Measurements from ENCODE around the gene OXNAD1.
A peak's percentile ranks its signal among the peaks of the same experiment; 100 is the strongest.

The OXNAD1 gene

GRCh38 chr3:16336825-16337224 lies 71.8 kb downstream of the OXNAD1 start:
- Histone ChIP-seq H3K4me2 (peak overlapping the region in 3 of 11 experiments; percentile 78 to 86 (median 80); a peak in 1 of 22 replicates), H3K4me3 (no peak overlapping the region), H3K4me1 (peaks cover 20 to 36% (median 30%) of the 10 kb centered on the region in 10 experiments), H3K36me3 (peaks cover 49 to 77% (median 63%) of the 10 kb centered on the region in 11 experiments), H3K27me3 (no peaks in the 10 kb centered on the region), H3K27ac (peak overlapping the region in 8 of 11 experiments; percentile 75 to 88 (median 80); a peak in 14 of 22 replicates), H3K9me3 (replicated peaks in 1 of 11) (peaks cover 15 to 30% (median 21%) of the 10 kb centered on the region in 11 experiments), H3K9ac (no peak overlapping the region; a peak in 1 of 22 replicates), H4K20me1 (peaks cover 0 to 42% (median 0%) of the 10 kb centered on the region in 11 experiments; a peak in 7 of 22 replicates)
- TF ChIP-seq Cebpa-rat (IDR thresholded peaks at IDR 0.05), result no peak

DNA sequence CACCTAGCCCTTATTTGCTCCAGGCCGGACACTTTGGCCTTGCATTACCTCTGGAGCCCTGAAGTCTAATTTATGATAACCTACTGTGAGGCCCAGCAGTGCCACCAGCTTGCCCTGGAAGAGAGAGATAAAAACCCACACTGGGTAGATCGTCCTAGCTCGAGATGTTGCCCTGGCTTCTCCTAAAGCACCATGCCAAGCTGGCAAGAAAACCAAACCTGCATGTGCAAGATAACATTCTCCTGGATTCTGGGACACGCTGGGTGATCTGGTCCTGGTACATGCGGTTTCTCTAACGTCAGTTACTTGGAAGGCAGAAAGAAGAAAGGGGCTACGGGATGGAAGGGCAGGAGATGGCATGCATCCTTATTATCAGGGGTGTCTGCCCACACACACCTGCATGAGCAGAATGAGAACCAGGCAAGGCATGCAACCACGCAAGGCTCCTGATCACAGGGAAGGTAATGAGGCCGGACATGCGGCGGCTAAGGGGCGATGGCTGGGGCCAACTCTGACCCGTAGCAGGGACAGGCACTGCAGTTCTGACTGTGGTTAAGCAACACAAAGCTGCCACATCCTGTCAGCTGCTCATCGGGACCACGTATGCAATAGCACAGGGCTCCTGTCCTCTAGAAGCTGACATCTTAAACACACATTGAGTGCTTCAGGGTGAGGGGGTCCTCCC lies 73.0 kb downstream of the OXNAD1 start:
- Histone ChIP-seq H4K20me1 (peaks cover 0 to 42% (median 0%) of the 10 kb centered on the region in 11 experiments; a peak in 7 of 22 replicates), H3K27me3 (no peaks in the 10 kb centered on the region), H3K4me3 (peak overlapping the region in 3 of 10 experiments; percentile 14 to 15 (median 15); a peak in 4 of 20 replicates), H3K9me3 (replicated peaks in 1 of 11) (peaks cover 3 to 23% (median 15%) of the 10 kb centered on the region in 11 experiments; a peak in 21 of 22 replicates), H3K4me1 (peaks cover 20 to 44% (median 33%) of the 10 kb centered on the region in 10 experiments), H3K36me3 (peaks cover 38 to 73% (median 58%) of the 10 kb centered on the region in 11 experiments), H3K4me2 (peak overlapping the region; percentile 57 to 86 (median 76)), H3K27ac (peak overlapping the region in 10 of 11 experiments; percentile 66 to 88 (median 78); a peak in 20 of 22 replicates), H3K9ac (peak overlapping the region in 10 of 11 experiments; percentile 17 to 66 (median 58); a peak in 18 of 22 replicates)
- peak in 8 of 11 experiments; percentile 23 to 75 (median 58); a peak in 10 of 22 replicates for TF ChIP-seq Cebpa-rat (IDR thresholded peaks at IDR 0.05)

- Histone ChIP-seq H3K27ac (peak overlapping the region in 10 of 11 experiments; percentile 66 to 88 (median 78); a peak in 20 of 22 replicates), H3K4me3 (0 out of 20 replicates have a peak overlapping the region, but pooled peaks of 1 of the 10 experiments have one; percentile 14), H3K27me3 (no peaks in the 10 kb centered on the region), H3K9me3 (replicated peaks in 1 of 11) (peaks cover 0 to 25% (median 13%) of the 10 kb centered on the region in 11 experiments; a peak in 12 of 22 replicates), H3K4me1 (peaks cover 20 to 47% (median 34%) of the 10 kb centered on the region in 10 experiments), H3K9ac (peak overlapping the region in 10 of 11 experiments; percentile 17 to 66 (median 58); a peak in 15 of 22 replicates), H3K36me3 (peaks cover 37 to 72% (median 57%) of the 10 kb centered on the region in 11 experiments), H4K20me1 (peaks cover 0 to 39% (median 0%) of the 10 kb centered on the region in 11 experiments; a peak in 7 of 22 replicates), H3K4me2 (peak overlapping the region; percentile 57 to 86 (median 76))
- TF ChIP-seq Cebpa-rat (IDR thresholded peaks at IDR 0.05), result peak in 10 of 11 experiments; percentile 26 to 83 (median 72); a peak in 16 of 22 replicates
These were observed 74.0 kb downstream of the OXNAD1 start for GRCh38 chr3:16338999-16339398.

- Histone ChIP-seq H3K36me3 (peaks cover 36 to 76% (median 62%) of the 10 kb centered on the region in 11 experiments), H3K9me3 (replicated peaks in 1 of 11) (peaks cover 0 to 26% (median 8%) of the 10 kb centered on the region in 11 experiments; a peak in 12 of 22 replicates), H3K4me1 (peaks cover 15 to 36% (median 23%) of the 10 kb centered on the region in 10 experiments), H3K27me3 (no peaks in the 10 kb centered on the region), H3K27ac (peak overlapping the region in 1 of 11 experiments; percentile 18; a peak in 2 of 22 replicates), H3K9ac (no peak overlapping the region), H4K20me1 (peaks cover 0 to 23% (median 0%) of the 10 kb centered on the region in 11 experiments; a peak in 6 of 22 replicates), H3K4me3 (no peak overlapping the region), H3K4me2 (peak overlapping the region in 4 of 11 experiments; percentile 4 to 61 (median 36); a peak in 8 of 22 replicates)
- TF ChIP-seq Cebpa-rat (IDR thresholded peaks at IDR 0.05), result no peak
These were observed 78.1 kb downstream of the OXNAD1 start for GRCh38 chr3:16343101-16343500.

GRCh38 chr3:16346413-16347081 lies 81.5 kb downstream of the OXNAD1 start:
- TF ChIP-seq Cebpa-rat (IDR thresholded peaks at IDR 0.05), result no peak
- H3K4me3 ChIP-seq, result no peak overlapping the region
- no peaks in the 10 kb centered on the region for H3K27me3 ChIP-seq
- peaks cover 65 to 94% (median 90%) of the 10 kb centered on the region in 11 experiments for H3K36me3 ChIP-seq
- no peaks in the 10 kb centered on the region; a peak in 2 of 22 replicates for H4K20me1 ChIP-seq
- no peak overlapping the region for H3K4me2 ChIP-seq
- H3K9me3 ChIP-seq (replicated peaks in 1 of 11), result peaks cover 0 to 26% (median 8%) of the 10 kb centered on the region in 11 experiments; a peak in 12 of 22 replicates
- no peak overlapping the region for H3K9ac ChIP-seq
- no peak overlapping the region for H3K27ac ChIP-seq
- peaks cover 0 to 21% (median 3%) of the 10 kb centered on the region in 10 experiments; a peak in 9 of 20 replicates for H3K4me1 ChIP-seq

- peaks cover 0 to 24% (median 6%) of the 10 kb centered on the region in 11 experiments; a peak in 12 of 22 replicates for H3K9me3 ChIP-seq (replicated peaks in 1 of 11)
- TF ChIP-seq Cebpa-rat (IDR thresholded peaks at IDR 0.05), result no peak
- H3K9ac ChIP-seq, result no peak overlapping the region
- H3K4me3 ChIP-seq, result no peak overlapping the region
- no peak overlapping the region for H3K27ac ChIP-seq
- H3K4me2 ChIP-seq, result no peak overlapping the region
- H3K36me3 ChIP-seq, result peaks cover 75 to 100% (median 95%) of the 10 kb centered on the region in 11 experiments
- peaks cover 0 to 17% (median 3%) of the 10 kb centered on the region in 10 experiments; a peak in 9 of 20 replicates for H3K4me1 ChIP-seq
- H3K27me3 ChIP-seq, result no peaks in the 10 kb centered on the region
- no peaks in the 10 kb centered on the region; a peak in 2 of 22 replicates for H4K20me1 ChIP-seq
These were observed 82.5 kb downstream of the OXNAD1 start for GRCh38 chr3:16347548-16347947.

GRCh38 chr3:16349986-16350596 lies 85.1 kb downstream of the OXNAD1 start:
- peaks cover 0 to 9% (median 0%) of the 10 kb centered on the region in 10 experiments; a peak in 2 of 20 replicates for H3K4me1 ChIP-seq
- peaks cover 0 to 15% (median 0%) of the 10 kb centered on the region in 11 experiments; a peak in 6 of 22 replicates for H4K20me1 ChIP-seq
- no peaks in the 10 kb centered on the region for H3K27me3 ChIP-seq
- no peak overlapping the region for H3K9ac ChIP-seq
- TF ChIP-seq Cebpa-rat (IDR thresholded peaks at IDR 0.05), result no peak
- H3K4me2 ChIP-seq, result no peak overlapping the region
- H3K4me3 ChIP-seq, result no peak overlapping the region
- peak overlapping the region in 1 of 11 experiments; percentile 16; a peak in 1 of 22 replicates for H3K27ac ChIP-seq
- peaks cover 85 to 100% (median 97%) of the 10 kb centered on the region in 11 experiments for H3K36me3 ChIP-seq
- H3K9me3 ChIP-seq (replicated peaks in 1 of 11), result no peaks in the 10 kb centered on the region

Measured in BLaER1 treated with 17β-estradiol and CSF1 and Interleukin-3, amounts not matched to agents 10 nM and 100 nM (cell line).